Gastroesophageal sphincter (tissue), 4 donors: ENCODE results near the gene NUDT4. TPM values are rescaled to one million over a fixed set of nuclear protein-coding genes. Genes with fewer than 3 reads are reported as not detected.

Source experiments
- ATAC-seq: fragments of 150-250 bp; one replicate; pipeline ENCODE4 v1.9.1; 2016; ENCODE audit warnings: mild to moderate bottlenecking, moderate library complexity
- H3K27ac ChIP-seq, 4 donors: fragments of 200-600 bp; sonication (generic) in 3 of 4; 1 replicate in 3 of 4; 2 replicates in 1 of 4; pipeline ENCODE4 v1.5.1; 2016 to 2019
- H3K27me3 ChIP-seq: fragments of 200-600 bp; sonication (generic); one replicate; pipeline ENCODE4 v1.5.1; 2019
- H3K36me3 ChIP-seq, 2 donors: fragments of 200-600 bp; sonication (generic); one replicate each; pipeline ENCODE4 v1.5.1; 2019; ENCODE audit warnings: control low read depth in 1 of 2
- H3K4me1 ChIP-seq, 3 donors: fragments of 200-600 bp; sonication (generic); 1 replicate in 2 of 3; 2 replicates in 1 of 3; pipeline ENCODE4 v1.5.1; 2016 to 2019; ENCODE audit warnings: control low read depth in 2 of 3
- H3K4me3 ChIP-seq, 2 donors: fragments of 200-600 bp; sonication (generic); one replicate each; pipeline ENCODE4 v1.5.1; 2019; ENCODE audit warnings: mild to moderate bottlenecking in 1 of 2, moderate library complexity in 1 of 2
- H3K9me3 ChIP-seq, 3 donors: fragments of 200-600 bp; sonication (generic); one replicate each; pipeline ENCODE4 v1.5.1; 2017 to 2019; ENCODE audit warnings: control low read depth in 2 of 3
- CTCF ChIP-seq, 4 experiments: fragments of 200-600 bp in 2 of 4; fragments of 450-650 bp in 2 of 4; sonication (generic) in 1 of 4; IDR thresholded peaks; one replicate each; pipeline ENCODE4 v1.5.1; 2017 to 2019; ENCODE audit warnings: antibody characterized with exemption in 4 of 4, mild to moderate bottlenecking in 2 of 4, moderate library complexity in 2 of 4
- EP300 ChIP-seq: sonication (generic); formaldehyde crosslinking; IDR thresholded peaks from one replicate; pipeline ENCODE4 v1.6.1; 2017; ENCODE audit warnings: antibody characterized with exemption, mild to moderate bottlenecking
- POLR2A ChIP-seq, 2 donors: fragments of 450-650 bp; IDR thresholded peaks; one replicate each; pipeline ENCODE4 v1.6.1; 2017; ENCODE audit warnings: antibody characterized with exemption in 2 of 2, mild to moderate bottlenecking in 2 of 2, moderate library complexity in 1 of 2
- POLR2AphosphoS5 ChIP-seq: sonication (generic); formaldehyde crosslinking; IDR thresholded peaks from one replicate; pipeline ENCODE4 v1.6.1; 2017; ENCODE audit warnings: antibody characterized with exemption
- WGBS, 2 donors: methylation state at CpG; one replicate each; pipeline ENCODE4 v1.1.5; 2018; ENCODE audit warnings: low coverage in 1 of 2; 5-methylcytosine and 5-hydroxymethylcytosine counted together
- total RNA-seq, 4 donors: library from RNA; depleted of rRNA; stranded (reverse); fragments of >200 nt; gene quantifications; one replicate each; pipeline ENCODE4 v1.1.0, GENCODE V29; 2016

Gene NUDT4
- total RNA-seq = 100 to 1,000 TPM in 1 of 4 donors, 10 to 100 TPM in 3; 91.2 to 146 (median 94.3) TPM

- Histone ChIP-seq H3K27me3 (no peaks in the 10 kb centered on the region), H3K4me1 (peaks cover 0 to 57% (median 16%) of the 10 kb centered on the region in 3 donors), H3K9me3 (no peaks in the 10 kb centered on the region), H3K4me3 (peak within 1 kb of the TSS; percentile 68 to 90), H3K27ac (peak within 1 kb of the TSS; percentile 84 to 99 (median 96)), H3K36me3 (no peaks in the 10 kb centered on the region)
- TF ChIP-seq EP300 = no peak
- peak in 2 of 4 experiments; percentile 16 to 20 for TF ChIP-seq CTCF (IDR thresholded peaks at IDR 0.05)
- TF ChIP-seq POLR2A (IDR thresholded peaks at IDR 0.05) = peak; percentile 93 to 96
- peak; percentile 95 for TF ChIP-seq POLR2AphosphoS5
- ATAC-seq = peak; percentile 92
- WGBS, 2 donors = 6 to 8% methylated on average over 12 to 14 of the region's 79 CpGs
These were observed at the start of gene NUDT4 for GRCh38 chr12:93377252-93378195. Gene NUDT4 (plus strand): TSS chr12:93377925. CDS start chr12:93378323, 398 bp downstream.

- H3K4me3 ChIP-seq = no peak overlapping the region
- 80 to 100% methylated on average over 1 of the region's 3 CpGs for WGBS, 2 donors
- TF ChIP-seq POLR2A (IDR thresholded peaks at IDR 0.05) = no peak
- no peak for TF ChIP-seq EP300
- TF ChIP-seq CTCF (IDR thresholded peaks at IDR 0.05) = no peak
- TF ChIP-seq POLR2AphosphoS5 = no peak
- peaks cover 0 to 6% (median 0%) of the 10 kb centered on the region in 3 donors for H3K4me1 ChIP-seq
- no peaks in the 10 kb centered on the region for H3K9me3 ChIP-seq
- ATAC-seq = no peak
- no peaks in the 10 kb centered on the region for H3K27me3 ChIP-seq
- H3K36me3 ChIP-seq = no peaks in the 10 kb centered on the region
- H3K27ac ChIP-seq = no peak overlapping the region
These were observed 44.7 kb upstream of the NUDT4 start for GRCh38 chr12:93333054-93333453.

DNA sequence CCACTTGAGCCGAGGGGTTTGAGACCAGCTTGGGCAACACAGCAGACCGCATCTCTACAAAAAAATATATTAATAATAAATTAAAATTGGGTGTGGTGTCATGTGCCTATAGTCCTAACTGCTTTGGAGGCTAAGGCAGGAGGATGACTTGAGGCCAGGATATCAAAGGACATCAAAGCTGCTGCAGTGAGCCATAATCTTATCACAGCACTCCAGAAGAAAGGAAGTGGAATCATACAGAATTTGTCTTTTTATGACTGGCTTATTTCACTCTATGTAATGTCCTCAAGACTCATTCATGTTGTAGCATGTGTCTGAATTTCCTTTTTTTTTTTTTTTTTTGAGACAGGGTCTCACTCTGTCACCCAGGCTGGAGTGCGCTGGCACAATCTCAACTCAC, 43.9 kb upstream of the NUDT4 start:
- WGBS, 2 donors = 100% methylated on average over 1 to 2 of the region's 3 CpGs
- ATAC-seq = no peak
- H3K9me3 ChIP-seq = no peaks in the 10 kb centered on the region
- H3K36me3 ChIP-seq = no peaks in the 10 kb centered on the region
- no peak overlapping the region for H3K4me3 ChIP-seq
- H3K27ac ChIP-seq = no peak overlapping the region
- peaks cover 0 to 6% (median 0%) of the 10 kb centered on the region in 3 donors for H3K4me1 ChIP-seq
- TF ChIP-seq POLR2AphosphoS5 (no peak), CTCF (IDR thresholded peaks at IDR 0.05) (no peak)
- H3K27me3 ChIP-seq = no peaks in the 10 kb centered on the region

DNA sequence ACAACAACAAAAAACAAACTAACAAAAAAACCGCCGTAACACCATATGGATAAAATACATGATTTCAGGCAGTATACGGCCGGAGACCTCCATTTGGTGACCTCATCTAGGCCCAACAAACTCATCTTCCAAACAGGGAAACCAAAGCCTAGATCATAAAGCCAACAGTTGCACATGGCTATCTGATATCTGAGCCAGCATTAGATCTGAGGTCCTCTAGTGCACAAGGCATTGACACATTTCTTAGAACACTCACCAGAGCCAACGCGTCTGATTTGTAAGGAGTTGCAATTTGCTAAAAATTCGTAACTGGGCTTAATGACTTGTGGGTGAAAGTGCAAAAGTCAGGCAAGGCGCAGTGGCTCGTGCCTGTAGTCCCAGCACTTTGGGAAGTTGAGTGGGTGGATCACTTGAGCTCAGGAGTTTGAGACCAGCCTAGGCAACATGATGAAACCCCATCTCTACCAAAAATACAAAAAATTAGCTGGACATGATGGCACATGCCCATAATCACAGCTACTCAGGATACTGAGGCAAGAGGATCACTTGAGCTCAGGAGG, 42.0 kb upstream of the NUDT4 start:
- no peaks in the 10 kb centered on the region for H3K9me3 ChIP-seq
- H3K27me3 ChIP-seq = no peaks in the 10 kb centered on the region
- WGBS, 2 donors = 86 to 89% methylated on average over 3 to 7 of the region's 9 CpGs
- no peak for TF ChIP-seq CTCF (IDR thresholded peaks at IDR 0.05)
- no peak for TF ChIP-seq POLR2AphosphoS5
- TF ChIP-seq POLR2A (IDR thresholded peaks at IDR 0.05) = no peak
- no peak for TF ChIP-seq EP300
- H3K4me3 ChIP-seq = no peak overlapping the region
- ATAC-seq = no peak
- H3K36me3 ChIP-seq = no peaks in the 10 kb centered on the region
- H3K27ac ChIP-seq = no peak overlapping the region
- H3K4me1 ChIP-seq = peaks cover 0 to 6% (median 0%) of the 10 kb centered on the region in 3 donors
